ENCODE data around the gene BLOC1S2.
"Not testable (repeated sequence)": the region's sequence is repeated elsewhere in the genome, so short reads cannot be mapped to it uniquely, and the experiment has no call there.

BLOC1S2 gene

GRCh38 chr10:100289641-100290040 lies 3.2 kb upstream of the BLOC1S2 start:
- Histone ChIP-seq H3K4me3 (ENCODE audit: low read depth in 1 of 2, low read length in 2 of 2) (no peak overlapping the region), H3K9me3 (ENCODE audit: low read length) (no peaks in the 10 kb centered on the region), H3K27ac (ENCODE audit: low read depth, low read length) (no peak overlapping the region), H3K4me1 (ENCODE audit: insufficient read depth, low read length) (peaks cover 16% of the 10 kb centered on the region), H3K27me3 (ENCODE audit: control insufficient read depth in 1 of 2, insufficient read depth in 2 of 2, low read length in 2 of 2) (no peaks in the 10 kb centered on the region), H3K9ac (ENCODE audit: low read length) (no peak overlapping the region), H3K36me3 (ENCODE audit: insufficient read depth, low read length) (no peaks in the 10 kb centered on the region)

- Histone ChIP-seq H3K9me3 (ENCODE audit: low read length) (no peaks in the 10 kb centered on the region), H3K4me1 (ENCODE audit: insufficient read depth, low read length) (peaks cover 16% of the 10 kb centered on the region), H3K27ac (ENCODE audit: low read depth, low read length) (no peak overlapping the region), H3K36me3 (ENCODE audit: insufficient read depth, low read length) (peaks cover 1% of the 10 kb centered on the region), H3K27me3 (ENCODE audit: control insufficient read depth in 1 of 2, insufficient read depth in 2 of 2, low read length in 2 of 2) (no peaks in the 10 kb centered on the region), H3K9ac (ENCODE audit: low read length) (no peak overlapping the region), H3K4me3 (ENCODE audit: low read depth in 1 of 2, low read length in 2 of 2) (no peak overlapping the region)
Measured at GRCh38 chr10:100288196-100288595, 1.7 kb upstream of the BLOC1S2 start.

GRCh38 chr10:100287756-100288155 lies 1.3 kb upstream of the BLOC1S2 start:
- H3K36me3 ChIP-seq (ENCODE audit: insufficient read depth, low read length) = peaks cover 5% of the 10 kb centered on the region
- no peak overlapping the region for H3K27ac ChIP-seq (ENCODE audit: low read depth, low read length)
- no peak overlapping the region for H3K9ac ChIP-seq (ENCODE audit: low read length)
- H3K4me3 ChIP-seq (ENCODE audit: low read depth in 1 of 2, low read length in 2 of 2) = no peak overlapping the region
- no peaks in the 10 kb centered on the region for H3K27me3 ChIP-seq (ENCODE audit: control insufficient read depth in 1 of 2, insufficient read depth in 2 of 2, low read length in 2 of 2)
- H3K4me1 ChIP-seq (ENCODE audit: insufficient read depth, low read length) = peaks cover 16% of the 10 kb centered on the region
- H3K9me3 ChIP-seq (ENCODE audit: low read length) = no peaks in the 10 kb centered on the region

GRCh38 chr10:100285326-100285725 lies 1.2 kb downstream of the BLOC1S2 start:
- H3K27me3 ChIP-seq (ENCODE audit: control insufficient read depth in 1 of 2, insufficient read depth in 2 of 2, low read length in 2 of 2); H3K36me3 ChIP-seq (ENCODE audit: insufficient read depth, low read length); H3K9me3 ChIP-seq (ENCODE audit: low read length): not testable (repeated sequence)
- peak overlapping the region; percentile 86 for H3K27ac ChIP-seq (ENCODE audit: low read depth, low read length)
- peak overlapping the region; percentile 99 for H3K9ac ChIP-seq (ENCODE audit: low read length)
- H3K4me1 ChIP-seq (ENCODE audit: insufficient read depth, low read length) = peaks cover 16% of the 10 kb centered on the region
- peak overlapping the region; percentile 39 to 100 for H3K4me3 ChIP-seq (ENCODE audit: low read depth in 1 of 2, low read length in 2 of 2)

- no peak overlapping the region for H3K4me3 ChIP-seq (ENCODE audit: low read depth in 1 of 2, low read length in 2 of 2)
- no peaks in the 10 kb centered on the region for H3K27me3 ChIP-seq (ENCODE audit: control insufficient read depth in 1 of 2, insufficient read depth in 2 of 2, low read length in 2 of 2)
- H3K27ac ChIP-seq (ENCODE audit: low read depth, low read length) = no peak overlapping the region
- H3K36me3 ChIP-seq (ENCODE audit: insufficient read depth, low read length) = peaks cover 28% of the 10 kb centered on the region
- no peak overlapping the region for H3K9ac ChIP-seq (ENCODE audit: low read length)
- no peaks in the 10 kb centered on the region for H3K9me3 ChIP-seq (ENCODE audit: low read length)
- H3K4me1 ChIP-seq (ENCODE audit: insufficient read depth, low read length) = peaks cover 16% of the 10 kb centered on the region
Measured at GRCh38 chr10:100282907-100283306, 3.6 kb downstream of the BLOC1S2 start.

DNA sequence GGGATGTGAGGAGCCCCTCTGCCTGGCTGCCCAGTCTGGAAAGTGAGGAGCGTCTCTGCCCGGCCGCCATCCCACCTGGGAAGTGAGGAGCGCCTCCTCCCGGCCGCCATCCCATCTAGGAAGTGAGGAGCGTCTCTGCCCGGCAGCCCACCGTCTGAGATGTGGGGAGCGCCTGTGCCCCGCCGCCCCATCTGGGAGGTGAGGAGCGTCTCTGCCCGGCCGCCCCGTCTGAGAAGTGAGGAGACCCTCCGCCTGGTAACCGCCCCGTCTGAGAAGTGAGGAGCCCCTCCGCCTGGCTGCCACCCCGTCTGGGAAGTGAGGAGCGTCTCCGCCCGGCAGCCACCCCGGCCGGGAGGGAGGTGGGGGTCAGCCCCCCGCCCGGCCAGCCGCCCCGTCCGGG lies 9.5 kb downstream of the BLOC1S2 start:
- not testable (repeated sequence) for H3K9me3 ChIP-seq (ENCODE audit: low read length); H3K9ac ChIP-seq (ENCODE audit: low read length); H3K4me1 ChIP-seq (ENCODE audit: insufficient read depth, low read length); H3K27me3 ChIP-seq (ENCODE audit: control insufficient read depth in 1 of 2, insufficient read depth in 2 of 2, low read length in 2 of 2); H3K27ac ChIP-seq (ENCODE audit: low read depth, low read length); H3K4me3 ChIP-seq (ENCODE audit: low read depth in 1 of 2, low read length in 2 of 2)
- peaks cover 34% of the 10 kb centered on the region for H3K36me3 ChIP-seq (ENCODE audit: insufficient read depth, low read length)

DNA sequence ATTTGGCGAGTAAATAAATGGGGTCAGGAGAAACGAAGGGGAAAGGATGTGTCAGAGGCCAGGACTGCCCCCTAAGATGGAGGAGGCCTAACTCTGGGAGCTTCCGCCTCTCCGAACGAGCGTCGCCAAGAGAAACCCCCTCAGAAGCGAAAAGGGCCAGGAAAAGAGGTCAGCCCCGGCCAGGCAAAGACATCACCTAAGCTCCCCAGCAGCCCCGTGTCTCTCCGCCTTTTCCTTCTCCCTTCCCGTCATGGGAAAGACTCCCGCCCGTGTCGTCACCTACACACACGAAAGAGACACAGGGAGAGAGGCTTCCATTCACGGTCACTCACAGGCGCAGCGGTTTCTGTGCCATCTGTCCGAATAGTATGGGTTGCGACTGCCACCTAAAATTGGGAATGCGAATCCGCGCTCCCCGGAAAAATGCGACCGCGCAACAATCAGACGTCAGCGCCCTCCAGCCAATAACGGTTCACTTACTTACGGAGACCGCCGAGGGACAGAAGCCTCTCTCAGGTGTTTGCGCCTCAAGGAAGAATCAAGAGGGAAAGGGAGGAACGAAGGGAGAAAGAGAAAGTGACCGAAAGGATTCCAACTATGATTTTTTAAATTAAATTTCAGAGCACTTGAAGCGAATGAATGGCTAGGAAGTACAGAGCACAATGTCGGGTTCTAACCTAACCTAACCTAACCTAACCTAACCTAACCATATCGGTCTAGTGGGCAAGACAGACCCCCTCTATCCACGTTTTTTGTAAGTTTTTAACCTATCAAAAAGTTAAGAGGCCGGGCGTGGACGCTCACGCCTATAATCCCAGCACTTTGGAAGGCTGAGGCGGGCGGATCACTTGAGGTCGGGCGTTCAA lies 19.0 kb downstream of the BLOC1S2 start, which contains the start of gene CWF19L1:
CWF19L1 (minus strand) TSS at position 400 of the 866 bp plus-strand sequence; CDS start at position 355, 45 bp downstream.
- Histone ChIP-seq H3K36me3 (ENCODE audit: insufficient read depth, low read length) (no peaks in the 10 kb centered on the region), H3K4me3 (ENCODE audit: low read depth in 1 of 2, low read length in 2 of 2) (peak within 1 kb of the TSS; percentile 89 to 99), H3K9me3 (ENCODE audit: low read length) (no peaks in the 10 kb centered on the region), H3K4me1 (ENCODE audit: insufficient read depth, low read length) (peaks cover 11% of the 10 kb centered on the region), H3K27ac (ENCODE audit: low read depth, low read length) (peak within 1 kb of the TSS; percentile 94), H3K27me3 (ENCODE audit: control insufficient read depth in 1 of 2, insufficient read depth in 2 of 2, low read length in 2 of 2) (no peaks in the 10 kb centered on the region), H3K9ac (ENCODE audit: low read length) (peak within 1 kb of the TSS; percentile 95)

- H3K27me3 ChIP-seq (ENCODE audit: control insufficient read depth in 1 of 2, insufficient read depth in 2 of 2, low read length in 2 of 2) = no peaks in the 10 kb centered on the region
- no peak overlapping the region for H3K27ac ChIP-seq (ENCODE audit: low read depth, low read length)
- no peak overlapping the region for H3K4me3 ChIP-seq (ENCODE audit: low read depth in 1 of 2, low read length in 2 of 2)
- peaks cover 11% of the 10 kb centered on the region for H3K4me1 ChIP-seq (ENCODE audit: insufficient read depth, low read length)
- no peaks in the 10 kb centered on the region for H3K36me3 ChIP-seq (ENCODE audit: insufficient read depth, low read length)
- H3K9ac ChIP-seq (ENCODE audit: low read length) = no peak overlapping the region
- H3K9me3 ChIP-seq (ENCODE audit: low read length) = no peaks in the 10 kb centered on the region
Measured at GRCh38 chr10:100265821-100266485, 20.5 kb downstream of the BLOC1S2 start.

DNA sequence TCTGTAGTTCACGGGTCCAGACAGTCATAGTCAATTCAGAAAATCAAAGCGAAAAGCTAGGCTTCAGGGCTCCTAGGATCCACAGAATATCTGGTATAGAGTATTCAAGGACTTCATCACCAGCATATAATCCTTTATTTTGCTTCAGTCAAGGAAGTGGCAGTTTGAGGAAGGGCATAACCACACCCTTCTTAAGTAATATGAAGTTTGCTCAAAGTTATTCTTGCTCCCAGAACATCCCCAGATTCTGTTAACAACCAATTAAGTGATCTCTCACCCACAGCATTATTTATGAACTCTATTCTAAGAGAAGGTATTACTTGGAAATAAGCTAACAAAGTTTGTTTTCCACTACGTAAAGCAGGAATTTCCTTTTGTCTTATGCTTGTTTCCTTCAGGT lies 32.3 kb downstream of the BLOC1S2 start:
- Histone ChIP-seq H3K4me1 (ENCODE audit: insufficient read depth, low read length) (no peaks in the 10 kb centered on the region), H3K36me3 (ENCODE audit: insufficient read depth, low read length) (peaks cover 59% of the 10 kb centered on the region), H3K27ac (ENCODE audit: low read depth, low read length) (no peak overlapping the region), H3K27me3 (ENCODE audit: control insufficient read depth in 1 of 2, insufficient read depth in 2 of 2, low read length in 2 of 2) (no peaks in the 10 kb centered on the region), H3K9ac (ENCODE audit: low read length) (no peak overlapping the region), H3K9me3 (ENCODE audit: low read length) (no peaks in the 10 kb centered on the region), H3K4me3 (ENCODE audit: low read depth in 1 of 2, low read length in 2 of 2) (no peak overlapping the region)

GRCh38 chr10:100253041-100253440 lies 33.4 kb downstream of the BLOC1S2 start:
- H3K9me3 ChIP-seq (ENCODE audit: low read length) = no peaks in the 10 kb centered on the region
- no peak overlapping the region for H3K27ac ChIP-seq (ENCODE audit: low read depth, low read length)
- H3K4me3 ChIP-seq (ENCODE audit: low read depth in 1 of 2, low read length in 2 of 2) = no peak overlapping the region
- no peaks in the 10 kb centered on the region for H3K4me1 ChIP-seq (ENCODE audit: insufficient read depth, low read length)
- peaks cover 69% of the 10 kb centered on the region for H3K36me3 ChIP-seq (ENCODE audit: insufficient read depth, low read length)
- H3K9ac ChIP-seq (ENCODE audit: low read length) = no peak overlapping the region
- no peaks in the 10 kb centered on the region for H3K27me3 ChIP-seq (ENCODE audit: control insufficient read depth in 1 of 2, insufficient read depth in 2 of 2, low read length in 2 of 2)

DNA sequence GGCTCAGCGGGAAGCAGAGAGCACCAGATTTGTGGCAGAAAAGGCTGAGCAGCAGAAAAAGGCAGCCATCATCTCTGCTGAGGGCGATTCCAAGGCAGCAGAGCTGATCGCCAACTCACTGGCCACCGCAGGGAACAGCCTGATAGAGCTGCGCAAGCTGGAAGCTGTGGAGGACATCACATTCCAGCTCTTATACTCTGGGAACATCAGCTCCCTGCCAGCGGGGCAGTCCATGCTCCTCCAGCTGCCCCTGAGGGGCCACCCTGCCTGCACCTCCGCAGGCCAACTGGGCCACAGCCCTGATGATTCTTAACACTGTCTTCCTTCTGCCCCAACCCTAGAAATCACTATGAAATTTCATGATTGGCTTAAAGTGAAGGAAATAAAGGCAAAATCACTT lies 37.7 kb downstream of the BLOC1S2 start:
- Histone ChIP-seq H3K9ac (ENCODE audit: low read length) (no peak overlapping the region), H3K4me3 (ENCODE audit: low read depth in 1 of 2, low read length in 2 of 2) (no peak overlapping the region), H3K27ac (ENCODE audit: low read depth, low read length) (no peak overlapping the region), H3K9me3 (ENCODE audit: low read length) (no peaks in the 10 kb centered on the region), H3K36me3 (ENCODE audit: insufficient read depth, low read length) (peaks cover 76% of the 10 kb centered on the region), H3K4me1 (ENCODE audit: insufficient read depth, low read length) (no peaks in the 10 kb centered on the region), H3K27me3 (ENCODE audit: control insufficient read depth in 1 of 2, insufficient read depth in 2 of 2, low read length in 2 of 2) (no peaks in the 10 kb centered on the region)
